B cell (primary cell): ENCODE results near the gene MRPS9. TPM values are rescaled to one million over a fixed set of nuclear protein-coding genes. Genes with fewer than 3 reads are reported as not detected.

ENCODE experiments used
- ATAC-seq: fragments of 200-7000 bp; cut with Tn5 transposase; one replicate; pipeline ENCODE4 v1.10.0; 2021; ENCODE audit warnings: low read depth, mild to moderate bottlenecking, moderate number of reproducible peaks, moderate library complexity
- CTCF ChIA-PET: fragments of 350-600 bp; sonication (Branson Sonifier 250); formaldehyde crosslinking; loops from one replicate; lab custom pipeline; 2021; ENCODE audit warnings: antibody characterized with exemption, inconsistent platforms; lab: Charles Lee
- POLR2A ChIA-PET: fragments of 350-600 bp; sonication (Branson Sonifier 250); formaldehyde crosslinking; loops from one replicate; lab custom pipeline; 2021; ENCODE audit warnings: antibody characterized with exemption; lab: Charles Lee
- DNase-seq: peaks from one replicate; pipeline ENCODE4 v3.0.0; 2013
- H2AFZ ChIP-seq: 2 replicates; pipeline ENCODE4 v1.6.1; 2012; ENCODE audit warnings: mild to moderate bottlenecking, low read depth, low read length; ENCODE audit not compliant: insufficient read depth, poor library complexity, severe bottlenecking
- H3K27ac ChIP-seq, 2 donors: 1 replicate in 1 of 2; 2 replicates in 1 of 2; pipeline ENCODE4 v1.5.1; 2012 to 2013; ENCODE audit warnings: low read length in 2 of 2, mild to moderate bottlenecking in 2 of 2, moderate library complexity in 1 of 2
- H3K27me3 ChIP-seq, 4 experiments: fragments of 200-600 bp in 1 of 4; sonication (generic) in 1 of 4; replicated peaks in 1 of 4; 1 replicate in 2 of 4; 2 replicates in 2 of 4; pipeline versions ENCODE4 v1.6.1 to v1.7.0; 2013 to 2016; ENCODE audit warnings: low read length in 3 of 4, mild to moderate bottlenecking in 2 of 4, mixed read lengths in 1 of 4, moderate library complexity in 1 of 4; ENCODE audit not compliant: insufficient read depth in 4 of 4, control insufficient read depth in 3 of 4; ENCODE audit errors: control extremely low read depth in 1 of 4
- H3K36me3 ChIP-seq, 2 experiments: replicated peaks in 1 of 2; 1 replicate in 1 of 2; 2 replicates in 1 of 2; pipeline versions ENCODE4 v1.6.1 to v1.7.1; 2013; ENCODE audit warnings: low read length in 1 of 2; ENCODE audit not compliant: insufficient read depth in 2 of 2, control insufficient read depth in 1 of 2; ENCODE audit errors: control extremely low read depth in 1 of 2, extremely low read depth in 1 of 2
- H3K4me1 ChIP-seq, 2 donors: fragments of 200-600 bp in 1 of 2; sonication (generic) in 1 of 2; 1 replicate in 1 of 2; 2 replicates in 1 of 2; pipeline versions ENCODE4 v1.5.1 to v1.6.1; 2013 to 2017; ENCODE audit warnings: low read length in 2 of 2; ENCODE audit not compliant: control insufficient read depth in 2 of 2, insufficient read depth in 2 of 2
- H3K4me2 ChIP-seq: replicated peaks from 2 replicates; pipeline ENCODE3; 2012; ENCODE audit warnings: mild to moderate bottlenecking, low read depth, low read length; ENCODE audit not compliant: poor library complexity, severe bottlenecking
- H3K4me3 ChIP-seq, 5 experiments: fragments of 200-600 bp in 1 of 5; sonication (generic) in 1 of 5; 1 replicate in 3 of 5; 2 replicates in 2 of 5; pipeline versions ENCODE4 v1.5.1 to v1.7.0; 2011 to 2016; ENCODE audit warnings: low read length in 4 of 5, mild to moderate bottlenecking in 4 of 5, low read depth in 2 of 5, control low read depth in 1 of 5, moderate library complexity in 1 of 5; ENCODE audit not compliant: insufficient read depth in 1 of 5; ENCODE audit errors: control extremely low read depth in 1 of 5, extremely low read depth in 1 of 5
- H3K79me2 ChIP-seq: fragments of 200-600 bp; sonication (generic); one replicate; pipeline ENCODE4 v1.6.0; 2016; ENCODE audit warnings: low read length; ENCODE audit not compliant: control insufficient read depth, insufficient read depth
- H3K9ac ChIP-seq: fragments of 200-600 bp; sonication (generic); 2 replicates; pipeline ENCODE4 v1.6.1; 2017; ENCODE audit warnings: mild to moderate bottlenecking, low read length, moderate library complexity
- H3K9me3 ChIP-seq, 3 donors: one replicate each; pipeline versions ENCODE4 v1.6.1 to v1.7.1; 2013; ENCODE audit warnings: low read length in 2 of 3; ENCODE audit not compliant: control insufficient read depth in 2 of 3, insufficient read depth in 1 of 3; ENCODE audit errors: control extremely low read depth in 1 of 3
- H4K20me1 ChIP-seq: 2 replicates; pipeline ENCODE4 v1.6.0; 2012; ENCODE audit warnings: mild to moderate bottlenecking, low read length; ENCODE audit not compliant: insufficient read depth, control insufficient read depth, poor library complexity, severe bottlenecking
- H3K27ac Mint-ChIP-seq: one replicate; pipeline ENCODE4 v1.8.0; 2021; ENCODE audit warnings: mixed read lengths
- H3K27me3 Mint-ChIP-seq: one replicate; pipeline ENCODE4 v1.8.0; 2021; ENCODE audit warnings: mixed read lengths
- H3K4me1 Mint-ChIP-seq: one replicate; pipeline ENCODE4 v1.8.0; 2021; ENCODE audit warnings: mixed read lengths
- H3K4me3 Mint-ChIP-seq: one replicate; pipeline ENCODE4 v1.8.0; 2021; ENCODE audit warnings: mixed read lengths
- H3K9me3 Mint-ChIP-seq: one replicate; pipeline ENCODE4 v1.8.0; 2022; ENCODE audit warnings: mixed read lengths; ENCODE audit not compliant: insufficient read depth
- CTCF ChIP-seq: fragments of 200-600 bp; IDR thresholded peaks from one replicate; pipeline ENCODE4 v1.8.0; 2022; ENCODE audit warnings: antibody characterized with exemption, mild to moderate bottlenecking
- EZH2 ChIP-seq: IDR thresholded peaks from 2 replicates; pipeline ENCODE4 v1.6.1; 2012; ENCODE audit warnings: borderline replicate concordance, low read depth, mild to moderate bottlenecking, moderate library complexity, low read length; ENCODE audit not compliant: insufficient read depth, poor library complexity, severe bottlenecking
- WGBS: methylation state at CpG from one replicate; pipeline ENCODE4 v1.1.5; 2013; ENCODE audit warnings: missing lambda C conversion rate; ENCODE audit not compliant: insufficient coverage; 5-methylcytosine and 5-hydroxymethylcytosine counted together
- intact Hi-C: fragments of 100-400 bp; cut with micrococcal nuclease; formaldehyde crosslinking; loops from one replicate; pipeline ENCODE4 v1.10.0; 2022
- polyA plus RNA-seq: library from polyadenylated mRNA; depleted of rRNA; stranded (reverse); fragments of >200 nt; gene quantifications from 2 replicates; pipeline ENCODE4 v1.2.3, GENCODE V29; 2012
- total RNA-seq, 2 donors: library from RNA; stranded (reverse); fragments of 120-200 nt in 1 of 2; gene quantifications; 1 replicate in 1 of 2; 2 replicates in 1 of 2; pipeline versions ENCODE4 v1.2.3 to v1.2.4, GENCODE V29; 2013 to 2022

Gene MRPS9
- total and polyA plus RNA-seq, 2 donors (not counting 1 experiment from before 2014, with no cell fraction given), result 13.0 to 19.8 TPM

GRCh38 chr2:105121434-105121833, 83.6 kb downstream of the MRPS9 start:
- POLR2A ChIA-PET, result no interaction called here
- 5% methylated on average over 3 of the region's 8 CpGs for WGBS

GRCh38 chr2:105125428-105125827, 87.6 kb downstream of the MRPS9 start:
- POLR2A ChIA-PET, result no interaction called here
- intact Hi-C loops, result no loop called here
- H3K4me1 Mint-ChIP-seq, result peaks cover 24% of the 10 kb centered on the region
- Histone ChIP-seq H3K36me3 (no peaks in the 10 kb centered on the region), H3K27ac (no peak overlapping the region), H3K9me3 (no peaks in the 10 kb centered on the region), H3K79me2 (no peaks in the 10 kb centered on the region), H3K4me1 (peaks cover 13 to 29% of the 10 kb centered on the region in 2 donors), H4K20me1 (no peaks in the 10 kb centered on the region), H3K4me2 (no peak overlapping the region), H3K27me3 (no peaks in the 10 kb centered on the region), H2AFZ (no peak overlapping the region), H3K9ac (no peak overlapping the region), H3K4me3 (no peak overlapping the region)
- no peak overlapping the region for H3K27ac Mint-ChIP-seq
- H3K27me3 Mint-ChIP-seq, result peaks cover 28% of the 10 kb centered on the region
- no peak overlapping the region for H3K4me3 Mint-ChIP-seq
- ATAC-seq, result no peak
- TF ChIP-seq CTCF (no peak), EZH2 (no peak)
- DNase-seq, result no peak
- CTCF ChIA-PET, result interaction anchor here (0.6 kb wide), 2 partner anchors 110 to 113 kb away, joined by 3 read pairs; no protein-coding TSS in a partner anchor
- no CpG with 5 or more reads among the region's 4 CpGs for WGBS
- H3K9me3 Mint-ChIP-seq, result peaks cover 2% of the 10 kb centered on the region

More at GRCh38 chr2:105121434-105121833, 83.6 kb downstream of the MRPS9 start:
- no peaks in the 10 kb centered on the region for H4K20me1 ChIP-seq
- H3K9me3 ChIP-seq, result peaks cover 0 to 5% (median 0%) of the 10 kb centered on the region in 3 donors
- intact Hi-C loops, result no loop called here
- no peaks in the 10 kb centered on the region for H3K79me2 ChIP-seq
- Mint-ChIP-seq H3K4me3 (no peak overlapping the region), H3K27ac (no peak overlapping the region), H3K27me3 (peaks cover 24% of the 10 kb centered on the region), H3K9me3 (no peaks in the 10 kb centered on the region), H3K4me1 (peaks cover 1% of the 10 kb centered on the region)
- no peak for TF ChIP-seq EZH2
- TF ChIP-seq CTCF, result no peak
- CTCF ChIA-PET, result interaction anchor here (18.6 kb wide), 1 partner anchor 115 kb away, joined by 643 read pairs; the partner anchor contains the start of gene GPR45
- H2AFZ ChIP-seq, result no peak overlapping the region
- no peaks in the 10 kb centered on the region for H3K4me1 ChIP-seq
- H3K27ac ChIP-seq, result no peak overlapping the region
- ATAC-seq, result no peak
- no peak overlapping the region for H3K4me3 ChIP-seq
- H3K4me2 ChIP-seq, result no peak overlapping the region
- DNase-seq, result no peak
- H3K27me3 ChIP-seq, result no peaks in the 10 kb centered on the region
- no peak overlapping the region for H3K9ac ChIP-seq
- H3K36me3 ChIP-seq, result no peaks in the 10 kb centered on the region
